ENCODE data around the gene ABCA2.

The ABCA2 gene

GRCh38 chr9:137034039-137034708 is 6.1 kb upstream of the ABCA2 start:
- no peak for TF ChIP-seq TAF1 (IDR thresholded peaks at IDR 0.05; ENCODE audit: borderline replicate concordance, insufficient read depth, low read length)
- no peak for TF ChIP-seq SIN3A (IDR thresholded peaks at IDR 0.05; ENCODE audit: borderline replicate concordance, insufficient read depth, low read length)

GRCh38 chr9:137032858-137033257 is 4.8 kb upstream of the ABCA2 start:
- TF ChIP-seq TAF1 (IDR thresholded peaks at IDR 0.05; ENCODE audit: borderline replicate concordance, insufficient read depth, low read length) = no peak

- TF ChIP-seq FOXP2 (optimal IDR thresholded peaks at IDR 0.05; ENCODE audit: borderline replicate concordance, extremely low read depth, extremely low read length, insufficient read depth) (no peak), SIN3A (IDR thresholded peaks at IDR 0.05; ENCODE audit: borderline replicate concordance, insufficient read depth, low read length) (no peak), REST (IDR thresholded peaks at IDR 0.05; ENCODE audit: insufficient read depth in 1 of 2, low read depth in 2 of 2, low read length in 2 of 2) (no peak), POLR2AphosphoS5 (IDR thresholded peaks at IDR 0.05; ENCODE audit: low read depth, low read length) (no peak), TAF1 (IDR thresholded peaks at IDR 0.05; ENCODE audit: borderline replicate concordance, insufficient read depth, low read length) (no peak)
These were observed 4.0 kb upstream of the ABCA2 start, which contains the start of gene FUT7 for GRCh38 chr9:137031904-137032640. Gene FUT7 (minus strand): TSS chr9:137032088. CDS start chr9:137031991, 97 bp downstream.

GRCh38 chr9:137030538-137031527 is 2.8 kb upstream of the ABCA2 start:
- TF ChIP-seq REST (IDR thresholded peaks at IDR 0.05; ENCODE audit: insufficient read depth in 1 of 2, low read depth in 2 of 2, low read length in 2 of 2) (no peak), POLR2AphosphoS5 (IDR thresholded peaks at IDR 0.05; ENCODE audit: low read depth, low read length) (no peak), SIN3A (IDR thresholded peaks at IDR 0.05; ENCODE audit: borderline replicate concordance, insufficient read depth, low read length) (no peak)

- TF ChIP-seq POLR2AphosphoS5 (IDR thresholded peaks at IDR 0.05; ENCODE audit: low read depth, low read length) = no peak
- TF ChIP-seq FOXP2 (optimal IDR thresholded peaks at IDR 0.05; ENCODE audit: borderline replicate concordance, extremely low read depth, extremely low read length, insufficient read depth) = no peak
These were observed 2.0 kb upstream of the ABCA2 start for GRCh38 chr9:137030006-137030405.

GRCh38 chr9:137029058-137029936 is 1.3 kb upstream of the ABCA2 start:
- no peak for TF ChIP-seq SIN3A (IDR thresholded peaks at IDR 0.05; ENCODE audit: borderline replicate concordance, insufficient read depth, low read length)
- TF ChIP-seq TAF1 (IDR thresholded peaks at IDR 0.05; ENCODE audit: borderline replicate concordance, insufficient read depth, low read length) = no peak
- no peak for TF ChIP-seq REST (IDR thresholded peaks at IDR 0.05; ENCODE audit: insufficient read depth in 1 of 2, low read depth in 2 of 2, low read length in 2 of 2)
- TF ChIP-seq POLR2AphosphoS5 (IDR thresholded peaks at IDR 0.05; ENCODE audit: low read depth, low read length) = no peak
- TF ChIP-seq FOXP2 (optimal IDR thresholded peaks at IDR 0.05; ENCODE audit: borderline replicate concordance, extremely low read depth, extremely low read length, insufficient read depth) = no peak

Data from PFSK-1 (cell line).